Measurements from ENCODE around the gene LEO1.

- TF ChIP-seq CTCF (IDR thresholded peaks at IDR 0.05; ENCODE audit: insufficient read depth, low read length, poor library complexity, severe bottlenecking): no peak
- no peak for TF ChIP-seq EZH2phosphoT487 (conservative IDR thresholded peaks at IDR 0.05; ENCODE audit: low read length)
These were observed 67.2 kb downstream of the LEO1 start for GRCh38 chr15:51904421-51904820.

Measured in SU-DHL-6 (cell line).